Stimulated activated naive CD8-positive, alpha-beta T cell treated with anti-CD3 and anti-CD28 coated beads, Interleukin-15, Interleukin-2, amounts not matched to agents 100 ng/mL and 50 ng/mL, for 24 hours (primary cell): Measurements from ENCODE around the gene TMEM178B.

Experiments used
- H3K27ac Mint-ChIP-seq: one replicate; pipeline ENCODE4 v1.8.0; 2021; ENCODE audit warnings: mild to moderate bottlenecking, mixed read lengths
- H3K27me3 Mint-ChIP-seq: one replicate; pipeline ENCODE4 v1.8.0; 2021; ENCODE audit warnings: mixed read lengths
- H3K36me3 Mint-ChIP-seq: one replicate; pipeline ENCODE4 v1.8.0; 2021; ENCODE audit warnings: low read depth, mixed read lengths
- H3K4me1 Mint-ChIP-seq: one replicate; pipeline ENCODE4 v1.8.0; 2021; ENCODE audit warnings: low read depth, mixed read lengths
- H3K4me3 Mint-ChIP-seq: one replicate; pipeline ENCODE4 v1.8.0; 2021; ENCODE audit warnings: mild to moderate bottlenecking, mixed read lengths
- H3K9me3 Mint-ChIP-seq: one replicate; pipeline ENCODE4 v1.8.0; 2021; ENCODE audit warnings: mixed read lengths

The TMEM178B gene

DNA sequence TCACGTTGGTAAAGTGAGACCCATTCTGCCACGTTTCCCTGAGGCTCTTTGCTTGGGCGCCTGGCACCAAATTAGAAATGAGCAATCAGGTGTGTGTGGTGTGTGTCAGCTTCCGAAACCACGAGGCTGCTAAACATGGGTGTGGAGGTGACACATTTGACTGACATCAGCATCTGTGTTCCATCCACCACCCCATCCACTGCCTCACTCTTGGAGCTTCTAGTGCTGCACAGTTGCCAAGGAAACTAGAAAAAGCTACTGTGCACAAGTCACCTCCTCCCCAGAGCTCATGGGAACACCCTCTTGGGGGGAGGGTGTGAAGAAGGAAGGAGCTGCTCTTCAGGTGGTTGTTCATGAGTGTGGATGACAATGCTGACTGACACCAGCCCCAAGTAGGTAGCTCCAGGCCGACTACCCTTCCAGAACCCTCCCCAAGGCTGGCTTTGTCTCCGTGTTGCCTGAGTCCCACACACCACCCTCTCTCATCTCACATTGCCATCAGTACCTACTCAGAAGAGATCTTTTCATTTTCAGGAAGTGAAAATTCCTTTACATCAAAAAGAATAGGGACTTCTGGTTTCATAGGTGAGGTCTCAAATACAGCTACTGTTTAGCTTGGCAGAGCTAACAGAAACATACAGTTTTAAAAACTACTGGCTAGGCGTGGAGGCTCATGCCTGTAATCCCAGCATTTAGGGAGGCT, 152.2 kb downstream of the TMEM178B start:
- no peaks in the 10 kb centered on the region for H3K27me3 Mint-ChIP-seq
- no peak overlapping the region for H3K27ac Mint-ChIP-seq
- no peaks in the 10 kb centered on the region for H3K4me1 Mint-ChIP-seq
- H3K4me3 Mint-ChIP-seq = no peak overlapping the region
- H3K36me3 Mint-ChIP-seq = no peaks in the 10 kb centered on the region
- no peaks in the 10 kb centered on the region for H3K9me3 Mint-ChIP-seq

- Mint-ChIP-seq H3K36me3 (no peaks in the 10 kb centered on the region), H3K4me1 (no peaks in the 10 kb centered on the region), H3K9me3 (no peaks in the 10 kb centered on the region), H3K27me3 (peaks cover 8% of the 10 kb centered on the region), H3K4me3 (no peak overlapping the region), H3K27ac (no peak overlapping the region)
Measured at GRCh38 chr7:141227454-141227853, 153.6 kb downstream of the TMEM178B start.

GRCh38 chr7:141228482-141228881, 154.6 kb downstream of the TMEM178B start:
- Mint-ChIP-seq H3K27ac (no peak overlapping the region), H3K9me3 (no peaks in the 10 kb centered on the region), H3K27me3 (peaks cover 17% of the 10 kb centered on the region), H3K4me3 (no peak overlapping the region), H3K36me3 (no peaks in the 10 kb centered on the region), H3K4me1 (no peaks in the 10 kb centered on the region)

GRCh38 chr7:141231018-141231792, 157.3 kb downstream of the TMEM178B start:
- Mint-ChIP-seq H3K4me3 (no peak overlapping the region), H3K4me1 (no peaks in the 10 kb centered on the region), H3K27ac (no peak overlapping the region), H3K9me3 (no peaks in the 10 kb centered on the region), H3K27me3 (peaks cover 26% of the 10 kb centered on the region), H3K36me3 (no peaks in the 10 kb centered on the region)

- Mint-ChIP-seq H3K36me3 (no peaks in the 10 kb centered on the region), H3K4me3 (no peak overlapping the region), H3K4me1 (no peaks in the 10 kb centered on the region), H3K9me3 (no peaks in the 10 kb centered on the region), H3K27me3 (peaks cover 26% of the 10 kb centered on the region), H3K27ac (no peak overlapping the region)
Measured at GRCh38 chr7:141232286-141233051, 158.6 kb downstream of the TMEM178B start.

DNA sequence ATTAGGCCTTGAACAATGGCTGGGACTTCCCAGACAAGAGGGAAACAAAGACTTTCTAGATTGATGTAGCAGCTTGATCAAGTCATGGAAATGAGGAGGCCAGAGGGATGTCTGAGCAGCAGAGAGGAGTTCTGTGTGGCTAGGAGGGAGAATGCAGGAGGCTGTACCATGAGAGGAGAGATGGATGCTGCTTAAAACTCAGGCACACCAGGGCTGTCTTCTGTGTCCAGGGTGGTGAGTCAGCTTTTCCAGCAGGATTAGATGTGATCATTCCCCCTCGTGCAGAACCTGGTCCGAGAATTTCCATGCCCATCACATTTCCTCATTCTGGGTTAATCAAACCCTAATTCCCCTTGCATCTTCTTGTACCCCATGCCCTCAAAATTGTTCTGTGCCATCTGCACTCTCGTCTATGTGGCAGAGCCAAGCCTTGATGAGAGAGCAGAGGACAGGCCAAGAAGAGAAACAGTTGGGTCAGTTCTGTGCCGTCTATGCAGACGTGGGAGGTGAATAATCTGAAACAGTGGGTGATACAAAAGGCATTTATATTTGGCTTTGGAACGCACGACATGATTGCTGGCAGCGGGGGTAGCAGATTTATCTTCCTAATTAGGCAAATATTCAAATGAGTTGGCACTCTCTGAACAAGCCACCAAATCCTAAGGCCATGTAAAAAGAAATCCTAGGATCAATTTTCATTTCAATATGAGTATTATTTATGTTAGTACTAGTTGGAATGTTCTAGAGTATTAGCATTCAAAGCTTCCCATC, 160.7 kb downstream of the TMEM178B start:
- Mint-ChIP-seq H3K27me3 (peaks cover 30% of the 10 kb centered on the region), H3K4me3 (no peak overlapping the region), H3K9me3 (no peaks in the 10 kb centered on the region), H3K27ac (no peak overlapping the region), H3K36me3 (no peaks in the 10 kb centered on the region), H3K4me1 (no peaks in the 10 kb centered on the region)

- Mint-ChIP-seq H3K36me3 (no peaks in the 10 kb centered on the region), H3K27ac (no peak overlapping the region), H3K4me3 (no peak overlapping the region), H3K27me3 (peaks cover 30% of the 10 kb centered on the region), H3K9me3 (no peaks in the 10 kb centered on the region), H3K4me1 (no peaks in the 10 kb centered on the region)
Measured at GRCh38 chr7:141235656-141236055, 161.8 kb downstream of the TMEM178B start.

DNA sequence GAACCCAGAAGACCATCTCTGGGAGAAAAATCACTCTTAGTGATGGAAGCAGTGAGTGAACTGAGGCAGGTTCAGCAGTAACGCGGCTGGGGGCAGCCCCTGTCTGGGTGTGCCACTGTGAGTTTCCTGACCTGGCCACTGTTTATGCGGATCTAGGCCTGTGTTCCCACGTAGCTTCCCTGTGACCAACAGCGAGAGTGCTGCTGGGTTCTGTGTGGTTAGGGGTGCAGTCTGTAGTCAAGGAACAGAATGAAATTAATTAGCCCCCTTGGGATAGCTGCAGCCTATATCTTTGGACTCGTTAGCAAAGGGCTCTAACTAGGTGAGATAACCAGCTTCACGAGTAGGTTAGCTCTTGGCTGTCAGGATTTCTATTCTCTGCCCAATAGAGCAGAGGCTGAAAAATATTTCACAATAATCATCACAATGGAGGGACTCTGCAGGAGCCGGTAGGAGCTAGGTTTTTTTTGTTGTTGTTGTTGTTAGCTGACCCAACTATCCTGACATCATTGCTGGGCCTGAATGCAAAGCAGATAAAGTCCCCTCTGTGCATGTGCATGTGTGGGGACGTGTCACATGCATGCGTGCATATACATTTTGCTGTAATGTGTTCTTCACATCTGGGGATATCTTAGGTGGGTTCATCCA, 164.9 kb downstream of the TMEM178B start:
- Mint-ChIP-seq H3K4me3 (no peak overlapping the region), H3K36me3 (no peaks in the 10 kb centered on the region), H3K27me3 (peaks cover 13% of the 10 kb centered on the region), H3K4me1 (no peaks in the 10 kb centered on the region), H3K9me3 (no peaks in the 10 kb centered on the region), H3K27ac (no peak overlapping the region)

- no peak overlapping the region for H3K4me3 Mint-ChIP-seq
- H3K27me3 Mint-ChIP-seq = peaks cover 11% of the 10 kb centered on the region
- no peaks in the 10 kb centered on the region for H3K4me1 Mint-ChIP-seq
- H3K9me3 Mint-ChIP-seq = no peaks in the 10 kb centered on the region
- H3K27ac Mint-ChIP-seq = no peak overlapping the region
- H3K36me3 Mint-ChIP-seq = no peaks in the 10 kb centered on the region
Measured at GRCh38 chr7:141239661-141240060, 165.8 kb downstream of the TMEM178B start.

GRCh38 chr7:141242568-141242967, 168.7 kb downstream of the TMEM178B start:
- Mint-ChIP-seq H3K4me3 (no peak overlapping the region), H3K4me1 (no peaks in the 10 kb centered on the region), H3K27me3 (peaks cover 10% of the 10 kb centered on the region), H3K9me3 (no peaks in the 10 kb centered on the region), H3K36me3 (no peaks in the 10 kb centered on the region), H3K27ac (no peak overlapping the region)

DNA sequence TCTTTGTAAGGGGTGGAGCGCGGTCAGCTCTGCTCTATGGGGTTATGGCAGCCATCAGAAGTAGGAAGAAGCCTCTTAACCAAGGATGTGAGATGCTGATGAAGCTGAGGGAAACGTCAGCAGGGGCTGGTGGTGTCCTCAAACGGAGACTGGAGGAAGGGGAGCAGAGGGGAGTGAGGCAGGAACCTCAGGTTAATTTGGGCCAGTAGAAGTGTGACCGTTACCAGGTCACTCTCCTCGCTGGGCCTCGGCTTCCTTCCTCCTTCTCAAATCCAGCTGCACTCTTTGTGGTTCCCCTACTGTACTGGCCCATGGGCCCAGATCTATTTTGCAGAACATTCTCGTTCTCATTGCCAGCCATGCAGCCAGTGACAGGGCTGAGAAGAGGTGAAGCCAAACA, 169.5 kb downstream of the TMEM178B start:
- Mint-ChIP-seq H3K27ac (no peak overlapping the region), H3K4me1 (no peaks in the 10 kb centered on the region), H3K36me3 (no peaks in the 10 kb centered on the region), H3K9me3 (no peaks in the 10 kb centered on the region), H3K4me3 (no peak overlapping the region), H3K27me3 (peaks cover 10% of the 10 kb centered on the region)

- Mint-ChIP-seq H3K4me3 (no peak overlapping the region), H3K27me3 (peaks cover 6% of the 10 kb centered on the region), H3K36me3 (no peaks in the 10 kb centered on the region), H3K9me3 (no peaks in the 10 kb centered on the region), H3K27ac (no peak overlapping the region), H3K4me1 (no peaks in the 10 kb centered on the region)
Measured at GRCh38 chr7:141244435-141244834, 170.6 kb downstream of the TMEM178B start.

DNA sequence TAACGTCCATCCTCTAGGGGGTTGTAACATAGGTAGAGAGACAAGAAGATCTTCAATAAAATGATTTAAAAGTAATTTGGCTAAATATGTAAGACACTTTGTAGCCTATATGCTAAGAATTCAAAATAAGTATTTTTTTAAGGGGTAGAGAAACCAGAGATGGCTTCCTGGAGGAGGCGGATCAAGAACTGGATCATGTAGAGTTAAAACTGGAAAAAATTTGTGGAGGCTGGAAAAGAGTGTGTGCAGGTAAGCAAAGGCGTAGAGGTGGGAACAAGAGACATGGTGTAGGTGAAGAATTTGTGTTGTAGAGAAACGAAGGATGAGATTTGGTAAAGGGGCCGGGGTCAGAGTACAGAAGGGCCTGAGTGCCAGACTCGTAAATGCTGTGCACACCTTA, 172.6 kb downstream of the TMEM178B start:
- peaks cover 6% of the 10 kb centered on the region for H3K27me3 Mint-ChIP-seq
- H3K36me3 Mint-ChIP-seq = no peaks in the 10 kb centered on the region
- no peak overlapping the region for H3K27ac Mint-ChIP-seq
- no peaks in the 10 kb centered on the region for H3K9me3 Mint-ChIP-seq
- no peaks in the 10 kb centered on the region for H3K4me1 Mint-ChIP-seq
- no peak overlapping the region for H3K4me3 Mint-ChIP-seq

- Mint-ChIP-seq H3K27ac (no peak overlapping the region), H3K4me3 (no peak overlapping the region), H3K27me3 (no peaks in the 10 kb centered on the region), H3K9me3 (no peaks in the 10 kb centered on the region), H3K4me1 (no peaks in the 10 kb centered on the region), H3K36me3 (no peaks in the 10 kb centered on the region)
Measured at GRCh38 chr7:141251180-141251579, 177.3 kb downstream of the TMEM178B start.
